ENCODE results near the gene CARM1.

- TF ChIP-seq CTCF (IDR thresholded peaks at IDR 0.05) (no peak), POLR2A (IDR thresholded peaks at IDR 0.05) (no peak)
Observed at GRCh38 chr19:10891405-10892086, 20.2 kb downstream of the CARM1 start.
